Adrenal gland (tissue), 12 donors: ENCODE data around the gene TMEM192. TPM values are rescaled to one million over a fixed set of nuclear protein-coding genes. Genes with fewer than 3 reads are reported as not detected.
"Not testable (repeated sequence)": the region's sequence is repeated elsewhere in the genome, so short reads cannot be mapped to it uniquely, and the experiment has no call there.

Experiments used
- DNase-seq, 7 donors: peaks; one replicate each; pipeline ENCODE4 v3.0.0-alpha.2; 2019 to 2020
- H3K27ac ChIP-seq, 5 donors: fragments of 200-600 bp; sonication (generic) in 4 of 5; 1 replicate in 3 of 5; 2 replicates in 2 of 5; pipeline versions ENCODE4 v1.5.1 to v1.8.0; 2016 to 2020; ENCODE audit warnings: mild to moderate bottlenecking in 1 of 5
- H3K27me3 ChIP-seq: fragments of 200-600 bp; 2 replicates; pipeline ENCODE4 v1.8.0; 2021
- H3K36me3 ChIP-seq, 2 donors: fragments of 200-600 bp; replicated peaks in 1 of 2; 1 replicate in 1 of 2; 2 replicates in 1 of 2; pipeline versions ENCODE4 v1.5.1 to v1.8.0; 2018 to 2022
- H3K4me1 ChIP-seq, 2 donors: fragments of 200-600 bp; replicated peaks in 1 of 2; 1 replicate in 1 of 2; 2 replicates in 1 of 2; pipeline versions ENCODE4 v1.5.1 to v1.8.0; 2018 to 2021
- H3K4me3 ChIP-seq, 4 donors: fragments of 200-600 bp; sonication (generic) in 3 of 4; one replicate each; pipeline ENCODE4 v1.5.1; 2016 to 2018
- H3K9me3 ChIP-seq, 3 donors: fragments of 200-600 bp; sonication (generic) in 1 of 3; replicated peaks in 1 of 3; 1 replicate in 2 of 3; 2 replicates in 1 of 3; pipeline versions ENCODE4 v1.5.1 to v1.8.0; 2016 to 2021
- POLR2A ChIP-seq, 2 donors: fragments of 450-650 bp; IDR thresholded peaks; one replicate each; pipeline ENCODE4 v1.6.1; 2017; ENCODE audit warnings: antibody characterized with exemption in 2 of 2, mild to moderate bottlenecking in 2 of 2, moderate library complexity in 1 of 2
- WGBS, 4 donors: extraction: QIAGEN DNeasy Blood & Tissue Kit in 2 of 4; methylation state at CpG; one replicate each; pipeline versions ENCODE4 v1.1.5 to v1.1.7; 2013 to 2017; 5-methylcytosine and 5-hydroxymethylcytosine counted together
- intact Hi-C, 2 donors: fragments of 100-400 bp; cut with DNase I; formaldehyde crosslinking; loops; one replicate each; pipeline versions ENCODE4 v1.14.1 to v1.15.0; 2022 to 2023
- polyA plus RNA-seq, 3 donors: library from polyadenylated mRNA; stranded (reverse); fragments of 200-250 nt in 2 of 3; fragments of 350-450 nt in 1 of 3; fragmentation: Illumina TruSeq in 1 of 3; extraction: RNeasy Lipid Tissue Mini Kit (QIAGEN cat#74804) in 1 of 3; gene quantifications; one replicate each; pipeline ENCODE4 v1.2.3, GENCODE V29; 2013 to 2014
- total RNA-seq, 9 donors: library from RNA; depleted of rRNA in 4 of 9; stranded (reverse); fragments of >200 nt in 4 of 9; fragments of 120-200 nt in 1 of 9; fragmentation: NEBNext Ultra II Directional in 1 of 9; extraction: Animal tissue kit (Norgen Biotek cat#: 25700) in 1 of 9; gene quantifications; one replicate each; pipeline versions ENCODE4 v1.1.0 to v1.2.4, GENCODE V29; 2013 to 2023
- TF ChIP-seq, protein P1 (sequence below), 6 experiments: fragments of 450-650 bp in 4 of 6; fragments of 200-600 bp in 2 of 6; sonication (generic) in 1 of 6; IDR thresholded peaks; 1 replicate in 5 of 6; 2 replicates in 1 of 6; pipeline versions ENCODE4 v1.5.1 to v1.8.0; 2016 to 2021; ENCODE audit warnings: antibody characterized with exemption in 6 of 6, mild to moderate bottlenecking in 2 of 6, moderate library complexity in 1 of 6
- donor health status: healthy with polysubstance abuse.
- donor health status: Bipolar disorder and iron deficiency.
- donor health status: DM: yes; HTN: yes; CAD: no.
- donor health status: DM: no; HTN: no; CAD: no.
- donor health status: DM: no; HTN: no; CAD: no.
- donor health status: DM: yes; HTN: yes; CAD: no.

TMEM192 gene
- total and polyA plus RNA-seq, 12 donors = 4.3 to 36.6 (median 22.1) TPM

DNA sequence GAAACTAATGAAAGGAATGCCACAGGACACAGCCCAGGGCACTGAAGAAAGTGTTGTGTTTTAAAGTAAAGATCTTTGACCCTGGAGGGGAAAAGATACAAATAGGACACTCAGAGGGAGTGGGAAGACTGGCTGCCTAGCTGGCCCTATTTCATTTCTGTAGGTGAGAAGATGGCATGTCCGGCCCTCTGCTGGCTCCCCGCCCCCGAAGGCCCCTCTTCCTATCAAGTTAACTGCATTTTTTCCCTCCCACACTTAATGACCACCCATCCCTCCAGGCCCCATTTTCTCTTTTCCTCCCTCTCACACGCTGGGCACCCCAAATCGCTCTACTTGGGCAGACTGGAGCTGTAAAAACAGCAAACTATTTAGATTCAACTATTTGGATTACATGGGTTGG is 64.5 kb downstream of the TMEM192 start:
- H3K27me3 ChIP-seq = no peaks in the 10 kb centered on the region
- WGBS, 4 donors = 69 to 78% (median 72%) methylated on average over 5 of the region's 5 CpGs
- H3K9me3 ChIP-seq = no peaks in the 10 kb centered on the region
- H3K4me3 ChIP-seq = no peak overlapping the region
- TF ChIP-seq, protein P1, sequence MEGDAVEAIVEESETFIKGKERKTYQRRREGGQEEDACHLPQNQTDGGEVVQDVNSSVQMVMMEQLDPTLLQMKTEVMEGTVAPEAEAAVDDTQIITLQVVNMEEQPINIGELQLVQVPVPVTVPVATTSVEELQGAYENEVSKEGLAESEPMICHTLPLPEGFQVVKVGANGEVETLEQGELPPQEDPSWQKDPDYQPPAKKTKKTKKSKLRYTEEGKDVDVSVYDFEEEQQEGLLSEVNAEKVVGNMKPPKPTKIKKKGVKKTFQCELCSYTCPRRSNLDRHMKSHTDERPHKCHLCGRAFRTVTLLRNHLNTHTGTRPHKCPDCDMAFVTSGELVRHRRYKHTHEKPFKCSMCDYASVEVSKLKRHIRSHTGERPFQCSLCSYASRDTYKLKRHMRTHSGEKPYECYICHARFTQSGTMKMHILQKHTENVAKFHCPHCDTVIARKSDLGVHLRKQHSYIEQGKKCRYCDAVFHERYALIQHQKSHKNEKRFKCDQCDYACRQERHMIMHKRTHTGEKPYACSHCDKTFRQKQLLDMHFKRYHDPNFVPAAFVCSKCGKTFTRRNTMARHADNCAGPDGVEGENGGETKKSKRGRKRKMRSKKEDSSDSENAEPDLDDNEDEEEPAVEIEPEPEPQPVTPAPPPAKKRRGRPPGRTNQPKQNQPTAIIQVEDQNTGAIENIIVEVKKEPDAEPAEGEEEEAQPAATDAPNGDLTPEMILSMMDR (IDR thresholded peaks at IDR 0.05) = no peak
- no peak for TF ChIP-seq POLR2A (IDR thresholded peaks at IDR 0.05)
- no peaks in the 10 kb centered on the region for H3K36me3 ChIP-seq
- DNase-seq = no peak
- intact Hi-C loops = no loop called here
- no peaks in the 10 kb centered on the region for H3K4me1 ChIP-seq
- H3K27ac ChIP-seq = no peak overlapping the region

DNA sequence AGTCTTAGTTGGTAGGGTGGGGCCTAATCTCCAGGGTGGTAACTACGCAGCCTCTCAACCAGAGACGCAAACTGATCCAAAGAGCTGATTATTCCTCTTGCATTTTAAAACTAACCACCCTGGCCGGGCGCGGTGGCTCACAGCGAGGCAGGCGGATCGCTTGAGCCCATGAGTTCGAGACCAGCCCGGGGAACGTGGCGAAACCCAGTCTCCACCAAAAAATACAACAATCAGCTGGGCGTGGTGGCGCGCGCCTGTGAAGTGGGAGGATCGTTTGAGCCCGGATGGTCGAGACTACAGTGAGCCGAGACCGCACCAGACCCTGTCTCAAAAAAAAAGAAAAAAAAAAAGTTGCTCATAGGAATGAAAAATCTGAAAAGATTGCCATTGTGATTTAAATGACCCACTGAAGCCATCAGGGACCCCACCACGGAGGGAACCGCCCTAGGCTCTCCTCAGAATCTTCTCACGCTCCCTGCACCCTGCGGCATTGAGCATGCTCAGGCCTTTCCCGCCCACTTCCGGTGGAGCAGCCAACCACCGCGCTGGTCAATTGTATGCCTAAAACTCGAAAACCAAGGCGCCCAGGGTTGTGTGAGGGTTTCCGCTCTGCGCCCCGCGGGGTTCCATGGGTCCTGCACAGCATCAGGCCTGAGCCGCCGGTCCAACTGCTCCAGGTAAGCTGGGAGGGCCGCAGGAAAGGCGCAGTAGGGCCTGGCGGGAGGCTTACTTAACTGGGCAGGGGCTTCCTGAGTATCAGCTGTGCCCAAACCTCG is 81.0 kb downstream of the TMEM192 start, which contains the start of gene TRIM60:
Gene TRIM60, plus strand, starts transcription at position 564 of the 776 bp plus-strand sequence. CDS start 8,074 bp downstream, outside the sequence.
- Histone ChIP-seq H3K9me3 (no peaks in the 10 kb centered on the region), H3K4me3 (no peak within 1 kb of the TSS), H3K36me3 (no peaks in the 10 kb centered on the region), H3K27me3 (no peaks in the 10 kb centered on the region), H3K4me1 (no peaks in the 10 kb centered on the region), H3K27ac (no peak within 1 kb of the TSS)
- no peak for DNase-seq
- WGBS, 4 donors = 92 to 95% (median 94%) methylated on average over 40 to 41 of the region's 41 CpGs
- no peak for TF ChIP-seq POLR2A (IDR thresholded peaks at IDR 0.05)
- TF ChIP-seq, protein P1 (IDR thresholded peaks at IDR 0.05) = no peak
- intact Hi-C loops = no loop called here

DNA sequence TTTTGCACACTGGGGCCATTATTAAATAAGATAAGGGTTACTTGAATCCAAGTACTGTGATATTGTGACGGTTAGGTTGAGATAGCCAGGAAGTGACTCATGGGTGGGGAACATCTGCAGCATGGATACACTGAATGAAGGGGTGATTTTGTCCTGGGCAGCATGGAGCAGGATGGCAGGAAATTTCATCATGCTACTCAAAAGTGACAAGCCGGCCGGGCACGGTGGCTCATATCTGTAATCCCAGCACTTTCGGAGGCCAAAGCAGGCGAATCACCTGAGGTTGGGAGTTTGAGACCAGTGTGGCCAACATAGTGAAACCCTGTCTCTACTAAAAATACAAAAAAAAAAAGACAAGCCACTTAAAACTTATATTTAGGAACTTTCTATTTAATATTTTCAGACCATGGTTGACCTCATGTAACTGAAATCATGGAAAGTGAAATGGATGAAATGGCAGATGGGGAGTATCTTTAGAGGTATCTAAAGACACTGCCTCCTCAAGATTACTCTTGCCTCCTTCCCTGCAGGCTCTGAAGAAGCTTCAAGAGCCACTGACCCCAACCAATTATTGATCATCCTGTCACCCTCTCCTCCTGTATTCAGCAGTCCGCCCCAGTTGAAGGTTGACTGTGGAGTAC is 84.8 kb downstream of the TMEM192 start:
- intact Hi-C loops = no loop called here
- H3K4me1 ChIP-seq = no peaks in the 10 kb centered on the region
- WGBS, 4 donors = 74 to 81% (median 80%) methylated on average over 7 of the region's 7 CpGs
- H3K4me3 ChIP-seq = no peak overlapping the region
- no peaks in the 10 kb centered on the region for H3K27me3 ChIP-seq
- H3K27ac ChIP-seq = no peak overlapping the region
- H3K9me3 ChIP-seq = no peaks in the 10 kb centered on the region
- TF ChIP-seq, protein P1 (IDR thresholded peaks at IDR 0.05) = no peak
- TF ChIP-seq POLR2A (IDR thresholded peaks at IDR 0.05) = no peak
- H3K36me3 ChIP-seq = no peaks in the 10 kb centered on the region
- DNase-seq = no peak

DNA sequence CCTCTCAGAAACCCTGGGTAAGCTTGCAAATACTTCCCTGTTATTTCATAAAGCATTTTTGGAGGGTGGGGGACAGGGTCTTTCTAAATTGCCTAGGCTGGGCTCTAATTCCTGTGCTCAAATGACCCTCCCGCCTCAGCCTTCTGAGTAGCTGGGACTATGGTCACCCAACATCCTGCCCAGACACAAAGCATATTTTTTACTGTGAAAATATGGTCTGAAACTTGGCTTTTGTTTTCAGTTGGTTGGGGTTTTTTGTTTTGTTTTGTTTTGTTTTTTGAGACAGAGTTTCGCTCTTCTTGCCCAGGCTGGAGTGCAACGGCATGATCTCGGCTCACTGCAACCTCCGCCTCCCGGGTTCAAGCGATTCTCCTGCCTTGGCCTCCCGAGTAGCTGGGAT is 86.9 kb downstream of the TMEM192 start:
- H3K27me3 ChIP-seq, intact Hi-C loops, H3K27ac ChIP-seq, H3K36me3 ChIP-seq, H3K4me3 ChIP-seq, H3K4me1 ChIP-seq, H3K9me3 ChIP-seq, DNase-seq: not testable (repeated sequence)
- 86 to 95% (median 90%) methylated on average over 8 of the region's 8 CpGs for WGBS, 4 donors

Other genes starting within 250 kb of the TMEM192 start
- not detected for gene APELA, start 235.7 kb downstream of the TMEM192 start, total RNA-seq
- gene APELA, start 235.7 kb downstream of the TMEM192 start, polyA plus RNA-seq = not detected
- 10 to 100 TPM in 1 of 9 donors, 1 to 10 TPM in 7, under 1 TPM in 1; 0.57 to 12.2 (median 2.9) TPM for gene TRIM61, start 135.2 kb downstream of the TMEM192 start, total RNA-seq
- 1 to 10 TPM; 1.4 to 2.7 (median 1.5) TPM for gene TRIM61, start 135.2 kb downstream of the TMEM192 start, polyA plus RNA-seq
- not detected for gene TRIM60, start 80.9 kb downstream of the TMEM192 start, total RNA-seq
- gene TRIM60, start 80.9 kb downstream of the TMEM192 start, polyA plus RNA-seq = not detected
- not detected for gene TRIM75, start 59.0 kb downstream of the TMEM192 start, total RNA-seq
- not detected for gene TRIM75, start 59.0 kb downstream of the TMEM192 start, polyA plus RNA-seq
- gene KLHL2, start 94.7 kb upstream of the TMEM192 start, total RNA-seq = 10 to 100 TPM; 19.1 to 45.5 (median 26.2) TPM
- 10 to 100 TPM in 2 of 3 donors, 1 to 10 TPM in 1; 9.7 to 33.2 (median 11.3) TPM for gene KLHL2, start 94.7 kb upstream of the TMEM192 start, polyA plus RNA-seq
- gene MSMO1, start 214.8 kb upstream of the TMEM192 start, total RNA-seq = 1,000 to 10,000 TPM in 1 of 9 donors, 100 to 1,000 TPM in 2, 10 to 100 TPM in 6; 41.9 to 2,076 (median 58.1) TPM
- 1,000 to 10,000 TPM in 1 of 3 donors, 10 to 100 TPM in 1, 1 to 10 TPM in 1; 9.3 to 1,372 (median 42.9) TPM for gene MSMO1, start 214.8 kb upstream of the TMEM192 start, polyA plus RNA-seq